B cell (primary cell): ENCODE results near the gene RIN3. TPM values are rescaled to one million over a fixed set of nuclear protein-coding genes. Genes with fewer than 3 reads are reported as not detected.

ENCODE experiments used
- ATAC-seq: fragments of 200-7000 bp; cut with Tn5 transposase; one replicate; pipeline ENCODE4 v1.10.0; 2021; ENCODE audit warnings: low read depth, mild to moderate bottlenecking, moderate number of reproducible peaks, moderate library complexity
- CTCF ChIA-PET: fragments of 350-600 bp; sonication (Branson Sonifier 250); formaldehyde crosslinking; loops from one replicate; lab custom pipeline; 2021; ENCODE audit warnings: antibody characterized with exemption, inconsistent platforms; lab: Charles Lee
- POLR2A ChIA-PET: fragments of 350-600 bp; sonication (Branson Sonifier 250); formaldehyde crosslinking; loops from one replicate; lab custom pipeline; 2021; ENCODE audit warnings: antibody characterized with exemption; lab: Charles Lee
- DNase-seq: peaks from one replicate; pipeline ENCODE4 v3.0.0; 2013
- H2AFZ ChIP-seq: 2 replicates; pipeline ENCODE4 v1.6.1; 2012; ENCODE audit warnings: mild to moderate bottlenecking, low read depth, low read length; ENCODE audit not compliant: insufficient read depth, poor library complexity, severe bottlenecking
- H3K27ac ChIP-seq, 2 donors: 1 replicate in 1 of 2; 2 replicates in 1 of 2; pipeline ENCODE4 v1.5.1; 2012 to 2013; ENCODE audit warnings: low read length in 2 of 2, mild to moderate bottlenecking in 2 of 2, moderate library complexity in 1 of 2
- H3K27me3 ChIP-seq, 4 experiments: fragments of 200-600 bp in 1 of 4; sonication (generic) in 1 of 4; replicated peaks in 1 of 4; 1 replicate in 2 of 4; 2 replicates in 2 of 4; pipeline versions ENCODE4 v1.6.1 to v1.7.0; 2013 to 2016; ENCODE audit warnings: low read length in 3 of 4, mild to moderate bottlenecking in 2 of 4, mixed read lengths in 1 of 4, moderate library complexity in 1 of 4; ENCODE audit not compliant: insufficient read depth in 4 of 4, control insufficient read depth in 3 of 4; ENCODE audit errors: control extremely low read depth in 1 of 4
- H3K36me3 ChIP-seq, 2 experiments: replicated peaks in 1 of 2; 1 replicate in 1 of 2; 2 replicates in 1 of 2; pipeline versions ENCODE4 v1.6.1 to v1.7.1; 2013; ENCODE audit warnings: low read length in 1 of 2; ENCODE audit not compliant: insufficient read depth in 2 of 2, control insufficient read depth in 1 of 2; ENCODE audit errors: control extremely low read depth in 1 of 2, extremely low read depth in 1 of 2
- H3K4me1 ChIP-seq, 2 donors: fragments of 200-600 bp in 1 of 2; sonication (generic) in 1 of 2; 1 replicate in 1 of 2; 2 replicates in 1 of 2; pipeline versions ENCODE4 v1.5.1 to v1.6.1; 2013 to 2017; ENCODE audit warnings: low read length in 2 of 2; ENCODE audit not compliant: control insufficient read depth in 2 of 2, insufficient read depth in 2 of 2
- H3K4me2 ChIP-seq: replicated peaks from 2 replicates; pipeline ENCODE3; 2012; ENCODE audit warnings: mild to moderate bottlenecking, low read depth, low read length; ENCODE audit not compliant: poor library complexity, severe bottlenecking
- H3K4me3 ChIP-seq, 5 experiments: fragments of 200-600 bp in 1 of 5; sonication (generic) in 1 of 5; 1 replicate in 3 of 5; 2 replicates in 2 of 5; pipeline versions ENCODE4 v1.5.1 to v1.7.0; 2011 to 2016; ENCODE audit warnings: low read length in 4 of 5, mild to moderate bottlenecking in 4 of 5, low read depth in 2 of 5, control low read depth in 1 of 5, moderate library complexity in 1 of 5; ENCODE audit not compliant: insufficient read depth in 1 of 5; ENCODE audit errors: control extremely low read depth in 1 of 5, extremely low read depth in 1 of 5
- H3K79me2 ChIP-seq: fragments of 200-600 bp; sonication (generic); one replicate; pipeline ENCODE4 v1.6.0; 2016; ENCODE audit warnings: low read length; ENCODE audit not compliant: control insufficient read depth, insufficient read depth
- H3K9ac ChIP-seq: fragments of 200-600 bp; sonication (generic); 2 replicates; pipeline ENCODE4 v1.6.1; 2017; ENCODE audit warnings: mild to moderate bottlenecking, low read length, moderate library complexity
- H3K9me3 ChIP-seq, 3 donors: one replicate each; pipeline versions ENCODE4 v1.6.1 to v1.7.1; 2013; ENCODE audit warnings: low read length in 2 of 3; ENCODE audit not compliant: control insufficient read depth in 2 of 3, insufficient read depth in 1 of 3; ENCODE audit errors: control extremely low read depth in 1 of 3
- H4K20me1 ChIP-seq: 2 replicates; pipeline ENCODE4 v1.6.0; 2012; ENCODE audit warnings: mild to moderate bottlenecking, low read length; ENCODE audit not compliant: insufficient read depth, control insufficient read depth, poor library complexity, severe bottlenecking
- H3K27ac Mint-ChIP-seq: one replicate; pipeline ENCODE4 v1.8.0; 2021; ENCODE audit warnings: mixed read lengths
- H3K27me3 Mint-ChIP-seq: one replicate; pipeline ENCODE4 v1.8.0; 2021; ENCODE audit warnings: mixed read lengths
- H3K4me1 Mint-ChIP-seq: one replicate; pipeline ENCODE4 v1.8.0; 2021; ENCODE audit warnings: mixed read lengths
- H3K4me3 Mint-ChIP-seq: one replicate; pipeline ENCODE4 v1.8.0; 2021; ENCODE audit warnings: mixed read lengths
- H3K9me3 Mint-ChIP-seq: one replicate; pipeline ENCODE4 v1.8.0; 2022; ENCODE audit warnings: mixed read lengths; ENCODE audit not compliant: insufficient read depth
- EZH2 ChIP-seq: IDR thresholded peaks from 2 replicates; pipeline ENCODE4 v1.6.1; 2012; ENCODE audit warnings: borderline replicate concordance, low read depth, mild to moderate bottlenecking, moderate library complexity, low read length; ENCODE audit not compliant: insufficient read depth, poor library complexity, severe bottlenecking
- WGBS: methylation state at CpG from one replicate; pipeline ENCODE4 v1.1.5; 2013; ENCODE audit warnings: missing lambda C conversion rate; ENCODE audit not compliant: insufficient coverage; 5-methylcytosine and 5-hydroxymethylcytosine counted together
- intact Hi-C: fragments of 100-400 bp; cut with micrococcal nuclease; formaldehyde crosslinking; loops from one replicate; pipeline ENCODE4 v1.10.0; 2022
- polyA plus RNA-seq: library from polyadenylated mRNA; depleted of rRNA; stranded (reverse); fragments of >200 nt; gene quantifications from 2 replicates; pipeline ENCODE4 v1.2.3, GENCODE V29; 2012
- total RNA-seq, 2 donors: library from RNA; stranded (reverse); fragments of 120-200 nt in 1 of 2; gene quantifications; 1 replicate in 1 of 2; 2 replicates in 1 of 2; pipeline versions ENCODE4 v1.2.3 to v1.2.4, GENCODE V29; 2013 to 2022
- TF ChIP-seq, protein P1 (sequence below): fragments of 200-600 bp; IDR thresholded peaks from one replicate; pipeline ENCODE4 v1.8.0; 2022; ENCODE audit warnings: antibody characterized with exemption, mild to moderate bottlenecking

The RIN3 gene
- total and polyA plus RNA-seq, 2 donors (not counting 1 experiment from before 2014, with no cell fraction given) = 62.1 to 123 TPM

DNA sequence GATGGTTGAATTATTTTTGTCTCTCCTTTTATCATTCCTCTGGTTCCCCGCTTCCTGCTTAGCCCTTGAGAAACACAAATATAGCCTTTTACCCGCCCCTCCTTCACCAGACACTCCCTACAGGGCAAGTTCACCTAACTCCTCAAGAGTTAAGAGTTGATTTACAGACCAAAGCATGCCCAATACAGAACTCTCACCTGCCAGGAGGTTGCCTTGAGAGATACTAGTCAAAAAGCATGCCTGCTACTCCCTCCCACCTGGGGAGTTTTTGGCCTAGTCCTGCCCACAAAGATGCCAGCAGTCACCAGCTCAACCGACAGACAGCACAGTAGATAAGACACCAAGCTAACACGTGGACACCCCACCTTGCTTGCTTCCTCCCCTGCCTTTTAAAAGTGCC lies 223.6 kb downstream of the RIN3 start:
- peak overlapping the region; percentile 2 for H3K4me3 Mint-ChIP-seq
- DNase-seq = peak; percentile 32

DNA sequence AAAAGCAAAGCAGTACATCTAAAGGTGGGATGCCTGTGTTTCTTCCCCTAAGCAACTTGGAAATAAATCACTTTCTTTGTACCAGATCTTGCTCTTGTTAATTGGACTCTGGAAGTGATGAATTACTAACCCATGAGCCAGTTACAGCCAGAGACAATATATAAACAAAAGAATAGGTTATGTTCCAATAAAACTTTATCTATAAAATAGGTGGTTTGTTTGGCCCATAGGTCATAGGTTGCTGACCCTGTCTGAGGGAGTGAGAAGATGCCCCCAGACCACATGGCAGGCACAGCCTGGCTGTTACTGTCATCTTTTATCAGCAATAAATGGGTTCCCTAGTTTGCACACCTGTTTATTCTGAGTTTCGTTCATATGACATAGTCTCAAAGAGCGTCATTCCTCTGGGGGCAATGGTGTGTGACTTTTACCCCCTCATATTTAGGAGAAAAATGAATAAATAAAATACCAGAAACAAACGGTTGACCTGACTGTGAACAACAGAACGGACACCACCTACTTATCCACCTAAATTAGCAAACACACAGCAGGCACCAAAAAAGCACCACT lies 224.1 kb downstream of the RIN3 start:
- 83% methylated on average over 1 of the region's 4 CpGs for WGBS
- intact Hi-C loops = no loop called here
- H4K20me1 ChIP-seq = no peaks in the 10 kb centered on the region
- ChIA-PET POLR2A (no interaction called here), CTCF (no interaction called here)
- H3K27ac ChIP-seq = peak overlapping the region in 1 of 2 donors; percentile 9
- H3K4me1 ChIP-seq = peaks cover 8 to 10% of the 10 kb centered on the region in 2 donors
- Mint-ChIP-seq H3K4me3 (no peak overlapping the region), H3K9me3 (no peaks in the 10 kb centered on the region), H3K27me3 (no peaks in the 10 kb centered on the region), H3K27ac (peak overlapping the region; percentile 39), H3K4me1 (peaks cover 22% of the 10 kb centered on the region)
- no peak overlapping the region for H3K4me2 ChIP-seq
- DNase-seq (peak; percentile 40), ATAC-seq (no peak)
- no peaks in the 10 kb centered on the region for H3K27me3 ChIP-seq
- H3K4me3 ChIP-seq = no peak overlapping the region
- H3K9ac ChIP-seq = no peak overlapping the region
- peaks cover 26% of the 10 kb centered on the region for H3K79me2 ChIP-seq
- no peaks in the 10 kb centered on the region for H3K36me3 ChIP-seq
- peaks cover 0 to 6% (median 0%) of the 10 kb centered on the region in 3 donors for H3K9me3 ChIP-seq
- no peak for TF ChIP-seq EZH2
- TF ChIP-seq, protein P1, sequence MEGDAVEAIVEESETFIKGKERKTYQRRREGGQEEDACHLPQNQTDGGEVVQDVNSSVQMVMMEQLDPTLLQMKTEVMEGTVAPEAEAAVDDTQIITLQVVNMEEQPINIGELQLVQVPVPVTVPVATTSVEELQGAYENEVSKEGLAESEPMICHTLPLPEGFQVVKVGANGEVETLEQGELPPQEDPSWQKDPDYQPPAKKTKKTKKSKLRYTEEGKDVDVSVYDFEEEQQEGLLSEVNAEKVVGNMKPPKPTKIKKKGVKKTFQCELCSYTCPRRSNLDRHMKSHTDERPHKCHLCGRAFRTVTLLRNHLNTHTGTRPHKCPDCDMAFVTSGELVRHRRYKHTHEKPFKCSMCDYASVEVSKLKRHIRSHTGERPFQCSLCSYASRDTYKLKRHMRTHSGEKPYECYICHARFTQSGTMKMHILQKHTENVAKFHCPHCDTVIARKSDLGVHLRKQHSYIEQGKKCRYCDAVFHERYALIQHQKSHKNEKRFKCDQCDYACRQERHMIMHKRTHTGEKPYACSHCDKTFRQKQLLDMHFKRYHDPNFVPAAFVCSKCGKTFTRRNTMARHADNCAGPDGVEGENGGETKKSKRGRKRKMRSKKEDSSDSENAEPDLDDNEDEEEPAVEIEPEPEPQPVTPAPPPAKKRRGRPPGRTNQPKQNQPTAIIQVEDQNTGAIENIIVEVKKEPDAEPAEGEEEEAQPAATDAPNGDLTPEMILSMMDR = no peak
- peak overlapping the region; percentile 42 for H2AFZ ChIP-seq

More for the DNA sequence above, 223.6 kb downstream of the RIN3 start:
- no peak for TF ChIP-seq EZH2
- TF ChIP-seq, protein P1 = no peak
- WGBS = 0% methylated on average over 2 of the region's 4 CpGs
- Histone ChIP-seq H3K79me2 (peaks cover 22% of the 10 kb centered on the region), H4K20me1 (no peaks in the 10 kb centered on the region), H3K27ac (no peak overlapping the region), H3K36me3 (peaks cover 0 to 2% of the 10 kb centered on the region in 2 experiments), H3K4me1 (peaks cover 8 to 10% of the 10 kb centered on the region in 2 donors), H3K27me3 (no peaks in the 10 kb centered on the region), H3K4me3 (no peak overlapping the region), H3K4me2 (peak overlapping the region; percentile 2), H3K9me3 (peaks cover 0 to 6% (median 0%) of the 10 kb centered on the region in 3 donors), H2AFZ (peak overlapping the region; percentile 42), H3K9ac (no peak overlapping the region)
- ATAC-seq = no peak
- H3K9me3 Mint-ChIP-seq = no peaks in the 10 kb centered on the region
- ChIA-PET CTCF (no interaction called here), POLR2A (no interaction called here)
- peaks cover 22% of the 10 kb centered on the region for H3K4me1 Mint-ChIP-seq
- peak overlapping the region; percentile 39 for H3K27ac Mint-ChIP-seq
- H3K27me3 Mint-ChIP-seq = no peaks in the 10 kb centered on the region
- intact Hi-C loops = no loop called here
